ENCODE results near the gene WDFY2.

- TF ChIP-seq POLR2A (IDR thresholded peaks at IDR 0.05) (no peak), CTCF (IDR thresholded peaks at IDR 0.05) (no peak)
Observed at GRCh38 chr13:51784097-51784496, 199.8 kb downstream of the WDFY2 start.
